ENCODE measurements around the gene ICA1L.

GRCh38 chr2:202911203-202911511, 39.6 kb upstream of the ICA1L start:
- TF ChIP-seq TCF12 (IDR thresholded peaks at IDR 0.05; ENCODE audit: low read depth, low read length) (no peak), SP1 (IDR thresholded peaks at IDR 0.05; ENCODE audit: low read depth, low read length) (no peak), USF2 (IDR thresholded peaks at IDR 0.05; ENCODE audit: low read length) (no peak), CTCF (IDR thresholded peaks at IDR 0.05; ENCODE audit: control extremely low read depth in 1 of 3, insufficient read depth in 1 of 3, low read depth in 1 of 3, low read length in 3 of 3) (no peak), POLR2A (IDR thresholded peaks at IDR 0.05; ENCODE audit: control extremely low read depth in 1 of 2, low read depth in 2 of 2, low read length in 2 of 2) (no peak; a peak in 1 of 3 replicates), YY1 (IDR thresholded peaks at IDR 0.05; ENCODE audit: low read depth, low read length) (no peak), ATF3 (IDR thresholded peaks at IDR 0.05; ENCODE audit: insufficient read depth, low read depth, low read length) (no peak), PHF8 (conservative IDR thresholded peaks at IDR 0.05; ENCODE audit: low read depth, low read length) (no peak; the same call in 1 of the 2 replicates), TEAD4 (IDR thresholded peaks at IDR 0.05; ENCODE audit: low read depth, low read length) (no peak), SRF (IDR thresholded peaks at IDR 0.05; ENCODE audit: low read depth, low read length) (no peak), EZH2 (IDR thresholded peaks at IDR 0.05; ENCODE audit: low read depth, low read length, severe bottlenecking) (no peak), CHD2 (IDR thresholded peaks at IDR 0.05; ENCODE audit: low read length) (no peak)
